ENCODE data around the gene NF1.
"Not testable (repeated sequence)": the region's sequence is repeated elsewhere in the genome, so short reads cannot be mapped to it uniquely, and the experiment has no call there.

Gene NF1

GRCh38 chr17:31111183-31111582 is 16.4 kb downstream of the NF1 start:
- Histone ChIP-seq H3K4me1 (ENCODE audit: control insufficient read depth, insufficient read depth, low read length) (peaks cover 26% of the 10 kb centered on the region), H3K27ac (ENCODE audit: low read depth, low read length) (no peak overlapping the region), H3K4me3 (ENCODE audit: low read depth, low read length) (no peak overlapping the region), H3K9ac (ENCODE audit: low read depth, low read length) (no peak overlapping the region), H3K27me3 (ENCODE audit: control insufficient read depth, insufficient read depth, low read length) (no peaks in the 10 kb centered on the region), H3K9me3 (ENCODE audit: control insufficient read depth, insufficient read depth, low read length) (no peaks in the 10 kb centered on the region), H3K36me3 (ENCODE audit: control insufficient read depth, insufficient read depth, low read length) (no peaks in the 10 kb centered on the region)

GRCh38 chr17:31112001-31112661 is 17.4 kb downstream of the NF1 start:
- no peaks in the 10 kb centered on the region for H3K36me3 ChIP-seq (ENCODE audit: control insufficient read depth, insufficient read depth, low read length)
- H3K4me1 ChIP-seq (ENCODE audit: control insufficient read depth, insufficient read depth, low read length) = peaks cover 26% of the 10 kb centered on the region
- no peak overlapping the region for H3K9ac ChIP-seq (ENCODE audit: low read depth, low read length)
- no peaks in the 10 kb centered on the region for H3K27me3 ChIP-seq (ENCODE audit: control insufficient read depth, insufficient read depth, low read length)
- no peaks in the 10 kb centered on the region for H3K9me3 ChIP-seq (ENCODE audit: control insufficient read depth, insufficient read depth, low read length)
- H3K4me3 ChIP-seq (ENCODE audit: low read depth, low read length) = no peak overlapping the region
- no peak overlapping the region for H3K27ac ChIP-seq (ENCODE audit: low read depth, low read length)

DNA sequence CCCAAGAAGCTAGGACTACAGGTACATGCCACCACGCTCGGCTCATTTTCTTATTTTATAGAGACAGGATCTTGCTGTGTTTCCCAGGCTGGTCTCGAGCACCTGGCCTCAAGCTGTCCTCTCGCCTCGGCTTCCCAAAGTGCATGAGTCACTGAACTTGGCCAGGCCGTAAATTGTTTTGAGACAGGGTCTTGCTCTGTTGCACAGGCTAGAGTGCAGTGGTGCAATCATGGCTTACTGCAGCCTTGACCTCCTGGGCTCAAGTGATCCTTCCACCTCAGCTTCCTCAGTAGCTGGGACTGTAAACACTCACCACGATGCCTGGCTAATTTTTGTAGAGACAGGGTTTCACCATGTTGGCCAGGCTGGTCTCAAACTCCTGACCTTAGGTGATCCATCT is 18.6 kb downstream of the NF1 start:
- not testable (repeated sequence) for H3K9me3 ChIP-seq (ENCODE audit: control insufficient read depth, insufficient read depth, low read length); H3K4me3 ChIP-seq (ENCODE audit: low read depth, low read length)

GRCh38 chr17:31113939-31114338 is 19.2 kb downstream of the NF1 start:
- Histone ChIP-seq H3K27ac (ENCODE audit: low read depth, low read length) (no peak overlapping the region), H3K9me3 (ENCODE audit: control insufficient read depth, insufficient read depth, low read length) (no peaks in the 10 kb centered on the region), H3K9ac (ENCODE audit: low read depth, low read length) (no peak overlapping the region)

More for the DNA sequence above, 18.6 kb downstream of the NF1 start:
- H3K36me3 ChIP-seq (ENCODE audit: control insufficient read depth, insufficient read depth, low read length); H3K9ac ChIP-seq (ENCODE audit: low read depth, low read length); H3K27me3 ChIP-seq (ENCODE audit: control insufficient read depth, insufficient read depth, low read length); H3K27ac ChIP-seq (ENCODE audit: low read depth, low read length): not testable (repeated sequence)
- peaks cover 26% of the 10 kb centered on the region for H3K4me1 ChIP-seq (ENCODE audit: control insufficient read depth, insufficient read depth, low read length)

GRCh38 chr17:31114956-31115555 is 20.3 kb downstream of the NF1 start:
- H3K27ac ChIP-seq (ENCODE audit: low read depth, low read length) = no peak overlapping the region
- no peaks in the 10 kb centered on the region for H3K27me3 ChIP-seq (ENCODE audit: control insufficient read depth, insufficient read depth, low read length)
- H3K9ac ChIP-seq (ENCODE audit: low read depth, low read length) = no peak overlapping the region
- no peaks in the 10 kb centered on the region for H3K9me3 ChIP-seq (ENCODE audit: control insufficient read depth, insufficient read depth, low read length)
- no peak overlapping the region for H3K4me3 ChIP-seq (ENCODE audit: low read depth, low read length)
- no peaks in the 10 kb centered on the region for H3K36me3 ChIP-seq (ENCODE audit: control insufficient read depth, insufficient read depth, low read length)
- peaks cover 20% of the 10 kb centered on the region for H3K4me1 ChIP-seq (ENCODE audit: control insufficient read depth, insufficient read depth, low read length)

More at GRCh38 chr17:31113939-31114338, 19.2 kb downstream of the NF1 start:
- no peaks in the 10 kb centered on the region for H3K36me3 ChIP-seq (ENCODE audit: control insufficient read depth, insufficient read depth, low read length)
- no peaks in the 10 kb centered on the region for H3K27me3 ChIP-seq (ENCODE audit: control insufficient read depth, insufficient read depth, low read length)
- no peak overlapping the region for H3K4me3 ChIP-seq (ENCODE audit: low read depth, low read length)
- peaks cover 26% of the 10 kb centered on the region for H3K4me1 ChIP-seq (ENCODE audit: control insufficient read depth, insufficient read depth, low read length)

GRCh38 chr17:31116167-31116566 is 21.4 kb downstream of the NF1 start:
- Histone ChIP-seq H3K4me1 (ENCODE audit: control insufficient read depth, insufficient read depth, low read length) (peaks cover 11% of the 10 kb centered on the region), H3K36me3 (ENCODE audit: control insufficient read depth, insufficient read depth, low read length) (no peaks in the 10 kb centered on the region)

GRCh38 chr17:31122746-31123145 is 28.0 kb downstream of the NF1 start:
- H3K9me3 ChIP-seq (ENCODE audit: control insufficient read depth, insufficient read depth, low read length) = no peaks in the 10 kb centered on the region
- no peaks in the 10 kb centered on the region for H3K36me3 ChIP-seq (ENCODE audit: control insufficient read depth, insufficient read depth, low read length)
- H3K27me3 ChIP-seq (ENCODE audit: control insufficient read depth, insufficient read depth, low read length) = no peaks in the 10 kb centered on the region
- H3K4me1 ChIP-seq (ENCODE audit: control insufficient read depth, insufficient read depth, low read length) = no peaks in the 10 kb centered on the region; the same call in 1 of the 2 replicates
- no peak overlapping the region for H3K9ac ChIP-seq (ENCODE audit: low read depth, low read length)
- no peak overlapping the region for H3K4me3 ChIP-seq (ENCODE audit: low read depth, low read length)
- no peak overlapping the region for H3K27ac ChIP-seq (ENCODE audit: low read depth, low read length)

More at GRCh38 chr17:31116167-31116566, 21.4 kb downstream of the NF1 start:
- Histone ChIP-seq H3K9ac (ENCODE audit: low read depth, low read length) (no peak overlapping the region), H3K4me3 (ENCODE audit: low read depth, low read length) (no peak overlapping the region), H3K9me3 (ENCODE audit: control insufficient read depth, insufficient read depth, low read length) (no peaks in the 10 kb centered on the region), H3K27me3 (ENCODE audit: control insufficient read depth, insufficient read depth, low read length) (no peaks in the 10 kb centered on the region), H3K27ac (ENCODE audit: low read depth, low read length) (no peak overlapping the region)

DNA sequence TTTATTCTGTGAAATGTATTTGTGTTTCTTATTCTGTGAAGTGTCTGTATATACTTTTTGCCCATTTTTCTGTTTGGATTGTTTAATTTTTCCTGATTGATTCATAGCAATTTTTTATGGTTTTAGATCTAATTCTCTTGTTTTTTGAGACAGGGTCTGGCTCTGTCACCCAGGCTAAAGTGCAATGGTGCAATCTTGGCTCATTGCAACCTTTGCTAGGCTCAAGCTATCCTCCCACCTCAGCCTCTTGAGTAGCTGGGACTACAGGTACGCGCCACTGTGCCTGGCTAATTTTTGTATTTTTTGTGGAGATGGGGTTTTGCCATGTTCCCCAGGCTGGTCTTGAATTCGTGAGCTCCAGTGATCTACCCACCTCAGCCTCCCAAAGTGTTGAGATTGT is 31.5 kb downstream of the NF1 start:
- H3K4me3 ChIP-seq (ENCODE audit: low read depth, low read length) = no peak overlapping the region
- no peak overlapping the region for H3K9ac ChIP-seq (ENCODE audit: low read depth, low read length)
- no peaks in the 10 kb centered on the region for H3K9me3 ChIP-seq (ENCODE audit: control insufficient read depth, insufficient read depth, low read length)
- no peak overlapping the region for H3K27ac ChIP-seq (ENCODE audit: low read depth, low read length)
- no peaks in the 10 kb centered on the region for H3K36me3 ChIP-seq (ENCODE audit: control insufficient read depth, insufficient read depth, low read length)
- H3K27me3 ChIP-seq (ENCODE audit: control insufficient read depth, insufficient read depth, low read length) = no peaks in the 10 kb centered on the region
- peaks cover 9% of the 10 kb centered on the region for H3K4me1 ChIP-seq (ENCODE audit: control insufficient read depth, insufficient read depth, low read length)

GRCh38 chr17:31128241-31128640 is 33.5 kb downstream of the NF1 start:
- H3K9me3 ChIP-seq (ENCODE audit: control insufficient read depth, insufficient read depth, low read length) = no peaks in the 10 kb centered on the region
- peaks cover 9% of the 10 kb centered on the region for H3K4me1 ChIP-seq (ENCODE audit: control insufficient read depth, insufficient read depth, low read length)
- H3K4me3 ChIP-seq (ENCODE audit: low read depth, low read length) = no peak overlapping the region
- H3K27ac ChIP-seq (ENCODE audit: low read depth, low read length) = no peak overlapping the region
- no peaks in the 10 kb centered on the region for H3K36me3 ChIP-seq (ENCODE audit: control insufficient read depth, insufficient read depth, low read length)
- no peaks in the 10 kb centered on the region for H3K27me3 ChIP-seq (ENCODE audit: control insufficient read depth, insufficient read depth, low read length)
- no peak overlapping the region for H3K9ac ChIP-seq (ENCODE audit: low read depth, low read length)

GRCh38 chr17:31130286-31131224 is 35.8 kb downstream of the NF1 start:
- Histone ChIP-seq H3K9me3 (ENCODE audit: control insufficient read depth, insufficient read depth, low read length) (no peaks in the 10 kb centered on the region), H3K4me1 (ENCODE audit: control insufficient read depth, insufficient read depth, low read length) (peaks cover 9% of the 10 kb centered on the region), H3K27me3 (ENCODE audit: control insufficient read depth, insufficient read depth, low read length) (no peaks in the 10 kb centered on the region), H3K4me3 (ENCODE audit: low read depth, low read length) (no peak overlapping the region), H3K36me3 (ENCODE audit: control insufficient read depth, insufficient read depth, low read length) (no peaks in the 10 kb centered on the region), H3K9ac (ENCODE audit: low read depth, low read length) (no peak overlapping the region), H3K27ac (ENCODE audit: low read depth, low read length) (no peak overlapping the region)

DNA sequence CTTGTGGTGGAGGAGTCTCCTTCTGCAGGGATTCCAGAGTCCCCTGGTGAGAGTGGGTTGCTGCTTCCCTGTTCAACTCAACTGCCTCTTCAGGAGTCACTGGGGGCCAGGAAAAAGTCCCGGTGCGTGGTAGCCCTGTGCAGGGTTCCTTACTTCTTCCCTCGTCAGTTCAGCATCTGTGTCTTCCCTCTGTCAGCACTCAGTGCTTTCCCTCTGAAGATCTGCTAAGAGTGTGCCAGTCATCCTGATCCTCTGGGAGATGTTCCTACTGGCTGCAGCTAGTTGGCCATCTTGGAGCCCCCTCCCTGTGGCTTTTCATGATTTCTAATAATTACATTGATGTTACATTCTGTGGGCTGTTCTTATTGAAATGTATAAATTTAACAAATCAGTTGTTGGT is 36.5 kb downstream of the NF1 start:
- Histone ChIP-seq H3K27ac (ENCODE audit: low read depth, low read length) (no peak overlapping the region), H3K36me3 (ENCODE audit: control insufficient read depth, insufficient read depth, low read length) (no peaks in the 10 kb centered on the region), H3K4me3 (ENCODE audit: low read depth, low read length) (no peak overlapping the region), H3K9ac (ENCODE audit: low read depth, low read length) (no peak overlapping the region), H3K4me1 (ENCODE audit: control insufficient read depth, insufficient read depth, low read length) (peaks cover 9% of the 10 kb centered on the region), H3K9me3 (ENCODE audit: control insufficient read depth, insufficient read depth, low read length) (no peaks in the 10 kb centered on the region), H3K27me3 (ENCODE audit: control insufficient read depth, insufficient read depth, low read length) (no peaks in the 10 kb centered on the region)

Data from HUES48 (cell line).